Head of caudate nucleus (tissue), 42 donors: ENCODE measurements around the gene MTARC2.
A peak's percentile ranks its signal among the peaks of the same experiment; 100 is the strongest.

Experiments
- DNase-seq, 42 donors: peaks; one replicate each; pipeline versions ENCODE4 v3.0.0 to v3.0.0-alpha.2; 2020 to 2021; ENCODE audit warnings: mixed read lengths in 7 of 42
- intact Hi-C: fragments of 100-400 bp; cut with DNase I; formaldehyde crosslinking; loops from one replicate; pipeline ENCODE4 v1.15.0; 2022

The MTARC2 gene

DNA sequence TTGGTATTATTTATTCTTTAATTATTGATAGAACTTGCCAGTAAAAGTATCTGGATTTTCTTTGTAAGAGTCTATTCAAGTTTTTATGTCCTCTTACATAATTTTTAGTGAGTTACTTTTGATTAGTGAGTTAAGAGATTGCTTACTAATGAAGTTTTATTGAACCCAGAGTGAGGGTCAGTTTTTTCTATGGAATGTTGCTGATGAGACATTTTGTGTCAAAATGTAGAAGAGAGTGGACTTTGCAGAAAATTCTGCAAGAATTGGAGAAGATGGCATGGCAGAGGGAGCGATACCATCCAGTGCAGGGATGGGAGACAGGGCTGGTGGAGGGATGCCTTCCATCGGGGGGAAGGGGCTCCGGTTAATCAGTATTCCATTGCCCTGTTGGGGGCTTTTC, 11.0 kb downstream of the MTARC2 start:
- peak in 1 of 42 donors; percentile 33 for DNase-seq
- intact Hi-C loops, result no loop called here

DNA sequence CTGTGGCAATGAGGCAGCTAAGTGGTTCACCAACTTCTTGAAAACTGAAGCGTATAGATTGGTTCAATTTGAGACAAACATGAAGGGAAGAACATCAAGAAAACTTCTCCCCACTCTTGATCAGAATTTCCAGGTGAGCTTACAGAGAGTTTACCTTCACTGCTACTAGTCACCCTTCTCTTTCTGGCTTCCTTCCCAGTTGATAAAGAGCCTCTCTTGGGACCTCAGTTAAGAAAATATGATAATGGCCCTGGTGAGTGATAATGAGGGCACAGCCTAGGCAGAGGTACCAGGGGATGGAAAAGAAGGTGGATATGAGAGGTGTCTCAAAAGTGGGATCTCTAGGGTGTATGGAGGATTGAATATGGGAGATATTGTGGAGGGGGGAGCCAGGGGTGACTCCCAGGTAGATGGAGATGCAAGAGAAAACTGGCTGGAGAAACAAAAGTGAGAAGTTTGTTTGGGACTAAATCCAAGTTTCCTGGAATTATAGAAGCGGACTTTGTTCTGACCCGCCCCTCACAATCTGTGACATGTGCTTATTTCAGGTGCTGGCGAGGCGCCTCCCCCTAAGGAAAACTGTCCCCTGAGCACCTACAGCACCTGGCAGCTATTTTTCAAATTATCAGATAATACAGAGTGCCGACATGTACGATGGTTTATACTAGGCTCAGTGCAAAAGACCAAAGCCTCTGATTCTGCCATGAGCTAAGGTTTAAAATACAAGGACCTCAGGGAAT, 13.7 kb downstream of the MTARC2 start:
- DNase-seq, result peak in 2 of 42 donors; percentile 15 to 35
- intact Hi-C loops, result no loop called here

DNA sequence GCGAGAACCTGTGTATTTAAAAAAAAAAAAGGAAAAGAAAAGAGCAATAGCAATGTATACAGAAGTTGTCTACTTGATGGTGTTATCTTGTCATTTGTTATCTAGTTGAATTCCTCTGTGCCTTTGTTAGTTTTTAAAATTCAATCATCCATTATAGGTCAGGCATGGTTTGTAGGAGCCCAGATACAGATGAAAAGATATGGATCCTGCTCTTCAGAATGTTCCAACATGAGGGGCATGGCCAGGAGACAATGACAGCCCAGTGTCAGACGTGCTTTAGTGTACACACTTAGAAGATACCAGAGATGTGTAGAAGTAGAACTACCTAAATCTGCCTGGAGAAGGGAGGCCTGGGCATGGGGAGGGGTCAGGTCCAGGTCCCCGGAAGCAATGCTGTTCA, 16.6 kb downstream of the MTARC2 start:
- DNase-seq, result no peak
- intact Hi-C loops, result no loop called here

DNA sequence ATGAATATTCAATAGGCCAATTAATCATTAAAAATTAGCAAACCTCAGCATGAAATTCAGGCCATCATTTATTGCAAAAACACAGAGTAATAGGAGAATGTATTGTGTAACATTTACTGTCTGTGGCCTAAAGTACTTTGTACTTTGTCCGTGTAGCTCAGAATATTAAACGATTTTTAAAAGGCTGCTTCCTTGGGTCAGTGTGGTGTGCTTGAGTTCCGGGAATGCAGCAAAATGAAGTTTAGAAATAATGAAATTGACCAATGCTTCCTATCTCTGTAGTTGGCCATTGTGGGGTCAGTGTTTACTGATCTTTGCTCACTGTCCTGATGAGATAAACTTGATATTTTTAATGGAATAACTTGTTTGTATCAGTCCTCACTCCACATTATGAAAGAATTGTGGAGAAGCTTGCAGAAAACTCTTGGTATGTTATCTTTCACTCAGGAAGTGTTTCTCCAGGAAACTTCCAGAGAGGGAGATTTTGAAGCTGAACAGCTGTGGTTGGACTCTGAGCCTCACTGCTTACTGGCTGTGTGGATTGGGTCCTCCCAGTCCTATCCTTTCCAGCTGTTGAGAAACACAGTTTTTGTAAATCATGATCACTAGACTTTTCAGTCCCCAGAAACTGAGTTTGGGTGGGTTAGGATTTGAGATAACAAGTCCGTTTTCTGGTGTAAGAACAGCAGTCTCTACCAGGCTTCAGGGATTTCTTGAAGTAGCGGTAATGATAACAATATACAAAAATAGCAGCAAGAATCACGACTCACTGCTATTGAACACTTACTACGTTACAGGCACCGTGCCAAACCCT, 19.4 kb downstream of the MTARC2 start:
- DNase-seq, result no peak
- intact Hi-C loops, result no loop called here

DNA sequence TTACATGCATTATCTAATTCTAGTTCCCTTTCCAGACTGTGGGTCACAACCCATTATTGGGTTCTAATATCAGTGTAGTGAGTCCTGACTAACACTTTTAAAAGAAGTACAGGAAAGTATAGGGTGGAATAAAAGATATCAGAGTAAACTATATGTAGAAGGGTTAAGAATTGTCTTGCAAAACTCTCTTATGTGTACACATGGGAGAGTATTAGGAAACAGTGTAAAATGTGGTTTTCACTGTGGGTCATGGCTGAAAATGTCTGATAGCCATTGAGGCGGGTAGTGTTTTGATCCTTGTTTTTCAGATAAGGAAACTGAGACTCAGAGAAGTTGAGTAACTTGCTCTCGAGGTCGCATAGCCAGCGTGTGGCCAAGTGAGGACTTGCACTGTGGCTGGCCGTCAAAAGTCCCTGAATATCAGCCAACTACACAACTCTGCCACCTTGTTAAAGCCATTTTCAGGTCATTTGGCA, 20.0 kb downstream of the MTARC2 start:
- DNase-seq, result no peak
- intact Hi-C loops, result no loop called here

DNA sequence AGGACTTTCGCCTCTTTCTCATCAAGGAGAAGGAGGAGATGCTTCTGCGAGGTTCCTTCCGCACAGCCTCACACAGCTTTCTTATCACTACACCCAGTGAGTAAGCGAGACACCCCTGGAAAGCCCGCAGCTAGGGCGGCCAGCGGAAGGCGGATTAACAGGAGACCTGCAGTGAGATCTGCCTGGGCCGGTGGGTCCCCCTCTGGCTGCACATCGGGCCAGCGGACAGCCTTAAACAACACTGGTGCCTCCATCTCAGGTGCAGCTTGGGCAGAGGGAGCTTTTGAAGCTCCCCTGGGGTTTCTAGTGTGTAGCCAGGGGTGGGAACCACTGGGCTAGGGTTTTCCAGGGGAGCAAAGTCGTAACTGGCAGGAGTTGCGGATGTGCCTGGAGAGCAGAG, 21.1 kb downstream of the MTARC2 start:
- intact Hi-C loops, result no loop called here
- DNase-seq, result no peak

DNA sequence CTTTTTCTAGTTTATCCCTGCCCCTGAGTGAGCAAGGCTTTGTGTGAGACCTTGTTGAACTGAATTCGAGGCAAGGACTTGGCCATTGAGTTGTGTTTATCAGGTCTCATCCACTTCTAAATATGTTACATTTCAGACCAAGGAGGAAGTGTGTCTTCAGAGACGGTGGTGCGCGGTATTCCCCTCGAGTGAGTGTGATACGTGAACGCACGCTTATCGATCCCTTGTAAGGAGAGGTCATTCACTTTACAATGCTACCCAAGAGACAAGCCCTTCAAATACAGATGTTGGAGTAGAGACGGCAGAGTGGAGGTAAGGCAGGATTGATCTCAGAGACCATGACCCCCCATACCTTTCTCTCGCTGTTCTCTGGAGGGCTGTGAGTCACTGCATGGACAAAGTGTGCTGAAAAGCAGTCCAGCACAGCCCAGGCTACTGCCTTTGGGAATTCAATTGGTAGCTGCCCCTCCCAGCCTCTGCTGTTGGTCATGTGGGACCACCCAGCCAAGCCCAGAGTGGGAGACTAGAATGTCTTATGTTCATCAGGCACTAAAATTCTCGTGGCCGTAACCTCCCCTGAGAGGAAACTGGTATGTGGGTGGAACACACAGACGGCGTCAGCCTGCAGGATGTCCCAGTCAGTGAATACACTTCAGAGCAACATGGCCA, 22.3 kb downstream of the MTARC2 start:
- intact Hi-C loops, result no loop called here
- DNase-seq, result no peak

DNA sequence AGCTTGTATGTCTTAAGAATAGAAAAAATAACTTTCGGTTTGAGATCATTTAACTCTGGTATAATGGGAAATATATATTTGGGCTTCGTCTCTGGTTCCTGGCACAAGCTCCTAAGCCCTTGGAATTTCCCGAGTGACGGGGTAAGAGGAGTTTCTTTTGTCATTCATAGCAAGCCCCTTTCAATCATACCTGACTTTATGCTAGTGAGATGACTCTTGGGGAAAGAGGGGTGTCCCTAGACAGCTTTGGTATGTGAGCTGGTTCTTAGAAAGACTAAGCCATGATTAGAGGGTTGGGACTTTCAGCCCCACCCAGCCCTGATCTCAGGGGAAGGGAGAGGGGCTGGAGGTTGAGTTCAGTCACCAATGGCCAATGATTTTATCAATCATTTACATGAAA, 24.7 kb downstream of the MTARC2 start:
- intact Hi-C loops, result no loop called here
- DNase-seq, result no peak

DNA sequence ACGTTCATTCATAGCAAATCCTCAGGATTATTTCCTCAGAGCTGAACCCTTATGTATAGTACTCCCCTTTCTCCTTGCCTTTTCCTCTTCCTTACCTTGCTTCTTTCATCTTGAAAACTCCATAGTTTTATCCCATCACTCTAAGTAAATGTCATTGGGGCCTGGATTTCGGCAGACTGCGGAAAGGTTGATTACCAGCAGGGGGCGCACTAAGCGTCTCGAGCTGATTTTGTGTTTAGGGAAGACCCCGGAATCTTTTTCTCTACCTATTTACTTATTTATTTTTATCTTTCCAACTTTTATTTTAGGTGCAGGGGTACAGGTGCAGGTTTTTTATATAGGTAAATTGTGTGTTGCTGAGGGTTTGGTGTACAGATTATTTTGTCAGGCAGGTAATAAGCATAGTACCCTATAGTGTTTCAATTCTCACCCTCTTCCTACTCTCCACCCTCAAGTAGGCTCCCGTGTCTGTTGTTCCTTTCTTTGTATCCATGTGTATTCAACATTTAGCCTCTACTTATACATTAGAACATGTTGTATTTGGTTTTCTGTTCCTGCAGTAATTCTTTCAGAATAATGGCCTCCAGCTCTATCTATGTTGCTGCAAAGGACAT, 27.2 kb downstream of the MTARC2 start:
- intact Hi-C loops, result no loop called here
- DNase-seq, result peak in 41 of 42 donors; percentile 26 to 86 (median 63)

DNA sequence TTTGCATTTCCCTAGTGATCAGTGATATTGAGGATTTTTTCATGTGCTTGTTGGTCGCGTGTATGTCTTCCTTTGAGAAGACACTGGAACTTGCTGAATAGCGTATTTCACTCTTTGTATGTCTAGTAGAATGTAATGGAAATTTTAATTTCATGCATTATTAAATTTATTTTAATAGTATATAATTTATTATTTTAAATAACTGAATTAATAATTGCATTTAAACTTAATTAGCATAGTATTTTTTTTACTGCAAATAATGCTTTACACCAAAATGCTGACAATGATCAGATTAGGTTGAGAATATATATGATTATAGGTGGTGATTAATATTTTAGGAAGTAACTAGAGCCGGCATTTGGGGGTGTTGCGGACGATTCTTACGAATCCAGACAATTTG, 28.1 kb downstream of the MTARC2 start:
- intact Hi-C loops, result no loop called here
- no peak for DNase-seq

DNA sequence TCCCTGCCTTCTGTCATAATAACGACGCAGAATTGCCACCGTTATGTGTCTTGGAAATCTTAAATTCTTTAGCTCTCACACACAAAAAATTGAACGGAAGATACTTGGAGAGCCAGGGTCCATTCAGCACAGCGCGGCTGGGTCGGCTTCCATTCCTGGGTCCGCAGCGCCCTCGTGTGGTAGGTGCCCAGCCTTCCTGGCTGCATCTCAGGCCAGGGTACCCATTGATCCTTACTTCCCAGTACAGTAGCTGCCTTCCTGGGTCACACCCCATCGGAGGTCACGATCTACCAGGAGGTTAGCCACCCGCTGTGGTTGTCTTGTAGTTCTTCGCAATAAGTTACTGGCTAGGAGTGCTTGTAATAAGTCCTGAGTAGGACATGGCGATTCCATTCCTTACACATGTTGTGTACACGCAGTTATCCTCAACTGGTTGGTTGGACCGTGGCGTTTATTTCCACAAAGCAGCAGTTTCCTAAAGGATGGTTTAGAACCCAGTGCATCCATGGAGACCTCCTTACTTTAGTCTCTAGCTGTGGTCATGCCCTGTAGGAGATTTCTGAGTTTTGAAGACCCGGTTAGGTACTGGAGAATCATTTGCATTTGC, 28.7 kb downstream of the MTARC2 start:
- peak; percentile 74 to 95 (median 88) for DNase-seq
- intact Hi-C loops, result no loop called here

DNA sequence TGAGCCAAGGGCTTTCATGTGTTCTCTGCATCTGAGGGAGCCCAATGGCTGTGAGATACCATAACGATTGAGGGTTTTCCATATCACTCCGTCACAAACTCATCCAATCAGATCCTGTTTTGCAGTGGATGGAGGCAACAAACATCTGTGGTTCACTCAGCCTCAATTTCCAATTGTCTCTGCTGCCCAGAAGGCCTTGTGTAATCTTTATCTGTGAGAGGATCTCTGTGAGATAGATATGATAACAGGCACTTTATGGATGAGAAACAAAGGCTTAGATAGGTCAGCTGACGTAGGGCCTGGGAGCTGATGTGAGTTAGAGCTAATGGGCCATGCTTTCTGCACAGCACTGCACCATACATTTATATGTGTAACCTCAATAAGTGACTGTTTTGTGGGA, 35.3 kb downstream of the MTARC2 start:
- DNase-seq, result peak in 2 of 42 donors; percentile 1 to 18
- intact Hi-C loops, result no loop called here

DNA sequence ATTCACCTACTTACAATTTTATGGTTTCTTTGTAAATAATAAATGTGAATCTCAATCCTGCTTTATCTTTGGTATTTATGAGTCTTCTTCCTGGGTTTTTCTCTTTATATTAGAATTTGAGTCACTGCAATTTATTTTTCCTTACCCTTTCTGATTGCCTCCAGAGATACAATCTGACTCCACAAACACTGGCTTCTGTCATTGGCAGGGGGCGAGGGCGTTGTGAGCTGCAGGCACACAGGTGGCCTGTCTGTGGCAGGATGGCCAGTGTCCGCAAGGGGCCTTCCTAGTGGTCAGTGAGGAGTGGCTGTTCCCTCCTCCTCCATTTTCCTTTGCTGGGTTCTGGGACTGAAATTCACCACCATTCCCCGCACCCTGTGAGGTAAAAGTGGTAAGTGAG, 36.6 kb downstream of the MTARC2 start:
- intact Hi-C loops, result no loop called here
- peak in 1 of 42 donors; percentile 27 for DNase-seq

DNA sequence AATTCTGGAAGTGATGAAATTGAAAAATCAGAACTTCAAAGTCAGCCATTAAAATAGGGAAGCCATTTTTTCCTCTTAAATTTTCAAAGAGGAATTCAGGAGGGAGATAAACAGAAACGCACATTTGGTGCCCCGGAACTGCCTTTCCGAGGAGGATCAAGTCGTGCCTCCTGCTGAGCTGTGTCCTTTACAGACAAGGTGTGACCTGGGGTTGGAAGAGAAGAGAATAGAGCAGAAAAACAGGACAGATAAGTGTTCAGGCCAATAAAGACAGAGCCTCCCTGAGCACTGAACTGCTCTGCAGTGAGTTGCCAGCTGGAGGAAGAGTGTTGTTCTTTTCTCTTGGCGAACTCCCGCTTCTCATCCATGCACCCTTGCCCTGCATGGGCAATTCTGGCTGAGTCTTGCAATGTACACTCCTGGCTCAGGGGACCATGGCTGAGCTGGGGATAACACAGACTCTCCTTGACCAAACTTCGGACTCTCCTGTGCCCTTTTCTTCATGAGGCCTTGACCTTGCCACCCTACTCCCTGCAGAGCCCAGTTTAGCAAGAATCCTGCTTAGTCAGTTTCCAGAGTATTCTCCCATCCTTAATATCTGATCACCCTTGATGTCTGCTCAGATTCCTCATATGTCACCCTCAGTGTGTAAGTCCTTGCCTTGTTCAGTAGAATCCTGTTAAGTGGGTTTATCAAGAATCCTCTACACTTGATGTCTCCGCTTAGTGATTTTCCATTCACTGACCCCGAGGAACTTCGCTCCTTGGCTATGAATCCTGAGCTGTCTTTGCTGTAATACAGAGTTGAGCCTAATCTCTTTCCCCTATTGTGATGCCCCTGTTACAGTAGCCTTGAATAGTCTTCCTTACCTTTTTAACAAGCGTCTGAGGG, 37.3 kb downstream of the MTARC2 start:
- intact Hi-C loops, result no loop called here
- peak in 1 of 42 donors; percentile 34 for DNase-seq

DNA sequence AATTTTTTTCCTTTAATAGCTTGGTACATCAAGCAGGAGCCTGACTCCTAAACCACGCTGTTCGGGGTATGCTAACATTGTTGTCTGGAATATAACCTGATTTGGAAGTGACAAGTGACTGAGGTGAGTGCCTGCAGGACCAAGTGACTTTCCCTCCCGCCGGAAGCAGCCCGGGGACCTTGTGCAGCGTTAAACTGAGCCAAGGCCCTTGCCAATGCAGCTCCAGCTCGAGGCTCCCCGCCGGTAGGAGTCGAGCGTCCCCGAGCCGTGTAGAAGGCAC, 37.9 kb downstream of the MTARC2 start:
- intact Hi-C loops, result no loop called here

DNA sequence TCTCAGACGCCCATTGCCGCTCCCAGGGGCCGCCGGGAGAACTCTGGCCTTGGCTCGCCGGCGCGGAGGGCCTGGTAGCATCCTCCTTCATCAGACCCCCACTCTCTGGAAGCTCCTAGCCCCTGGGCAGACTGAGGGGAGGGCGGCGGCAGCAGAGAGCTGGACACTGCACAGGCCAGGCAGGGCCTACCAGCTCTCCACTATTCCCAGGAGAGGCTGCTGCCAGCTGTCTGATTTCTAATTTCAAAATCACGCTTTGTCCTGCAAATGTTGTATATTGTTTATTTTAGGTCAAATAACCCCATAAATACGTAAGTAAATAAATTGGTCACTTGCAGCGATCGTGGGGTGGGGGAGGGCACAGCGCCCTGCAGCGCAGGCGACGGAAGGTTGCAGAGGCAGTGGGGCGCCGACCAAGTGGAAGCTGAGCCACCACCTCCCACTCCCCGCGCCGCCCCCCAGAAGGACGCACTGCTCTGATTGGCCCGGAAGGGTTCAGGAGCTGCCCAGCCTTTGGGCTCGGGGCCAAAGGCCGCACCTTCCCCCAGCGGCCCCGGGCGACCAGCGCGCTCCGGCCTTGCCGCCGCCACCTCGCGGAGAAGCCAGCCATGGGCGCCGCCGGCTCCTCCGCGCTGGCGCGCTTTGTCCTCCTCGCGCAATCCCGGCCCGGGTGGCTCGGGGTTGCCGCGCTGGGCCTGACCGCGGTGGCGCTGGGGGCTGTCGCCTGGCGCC, 38.4 kb downstream of the MTARC2 start, which contains the start of gene MTARC1:
Gene MTARC1, plus strand, starts transcription at position 577 of the 732 bp plus-strand sequence. Its CDS starts 32 bp downstream, at position 609.
- intact Hi-C loops, result no loop called here
- peak in 41 of 42 donors; percentile 29 to 83 (median 64) for DNase-seq

More for the DNA sequence above, 37.9 kb downstream of the MTARC2 start:
- peak in 10 of 42 donors; percentile 15 to 56 (median 34) for DNase-seq

DNA sequence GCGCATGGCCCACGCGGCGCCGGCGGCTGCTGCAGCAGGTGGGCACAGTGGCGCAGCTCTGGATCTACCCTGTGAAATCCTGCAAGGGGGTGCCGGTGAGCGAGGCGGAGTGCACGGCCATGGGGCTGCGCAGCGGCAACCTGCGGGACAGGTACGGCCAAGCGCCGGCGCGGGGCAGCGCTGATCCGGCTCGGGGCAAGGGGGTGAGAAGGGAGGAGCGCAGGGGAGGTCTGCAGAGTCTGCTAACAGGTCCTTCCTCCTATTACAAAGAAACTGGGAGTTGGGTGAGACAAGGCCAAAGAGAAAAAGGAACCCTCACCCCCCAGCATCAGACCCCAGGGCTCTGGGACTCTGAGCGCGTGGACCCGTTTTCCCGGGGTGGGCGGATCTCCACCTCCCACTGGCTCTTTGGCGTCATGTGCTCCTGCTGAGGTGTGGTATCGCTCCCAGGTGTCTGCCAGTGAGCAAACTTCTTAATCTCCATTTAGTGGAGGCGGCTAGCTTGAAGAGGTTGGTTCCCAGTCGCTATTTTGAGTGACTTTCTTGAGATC, 39.0 kb downstream of the MTARC2 start:
- peak; percentile 24 to 91 (median 70) for DNase-seq
- intact Hi-C loops, result no loop called here
